OCI-LY1 (cell line): ENCODE data around the gene QKI.

Experiments
- EZH2 ChIP-seq: fragments of 200-600 bp; sonication (generic), shearing (Covaris generic); IDR thresholded peaks from 2 replicates; pipeline ENCODE4 v1.8.0; 2017; ENCODE audit warnings: borderline replicate concordance, mixed run types, mild to moderate bottlenecking, antibody characterized with exemption, low read length, moderate library complexity, mixed read lengths
- TF ChIP-seq, protein P1 (sequence below): fragments of 200-600 bp; sonication (generic), shearing (Covaris generic); IDR thresholded peaks from 2 replicates; pipeline ENCODE4 v1.5.1; 2017; ENCODE audit warnings: mild to moderate bottlenecking, antibody characterized with exemption, low read length, moderate library complexity, mixed read lengths

DNA sequence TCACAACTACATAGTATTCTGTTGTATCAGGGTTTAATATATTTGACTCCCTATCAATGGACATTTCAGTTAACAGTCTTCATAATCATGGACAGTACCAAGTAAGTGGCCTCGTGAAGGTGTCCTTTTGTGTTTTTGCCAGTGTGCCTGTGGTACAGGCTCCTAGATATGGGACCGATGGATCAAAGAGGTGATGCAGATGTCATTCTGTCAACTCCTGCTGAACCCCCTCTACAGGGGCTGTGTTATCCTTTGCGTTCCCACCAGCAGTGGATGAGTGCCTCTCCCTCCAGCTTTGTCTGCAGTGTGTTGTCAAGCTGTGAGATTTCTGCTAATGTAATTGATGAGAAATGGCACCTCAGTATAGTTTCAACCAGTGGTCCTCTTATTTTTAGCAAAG, 210.7 kb downstream of the QKI start:
- TF ChIP-seq, protein P1, sequence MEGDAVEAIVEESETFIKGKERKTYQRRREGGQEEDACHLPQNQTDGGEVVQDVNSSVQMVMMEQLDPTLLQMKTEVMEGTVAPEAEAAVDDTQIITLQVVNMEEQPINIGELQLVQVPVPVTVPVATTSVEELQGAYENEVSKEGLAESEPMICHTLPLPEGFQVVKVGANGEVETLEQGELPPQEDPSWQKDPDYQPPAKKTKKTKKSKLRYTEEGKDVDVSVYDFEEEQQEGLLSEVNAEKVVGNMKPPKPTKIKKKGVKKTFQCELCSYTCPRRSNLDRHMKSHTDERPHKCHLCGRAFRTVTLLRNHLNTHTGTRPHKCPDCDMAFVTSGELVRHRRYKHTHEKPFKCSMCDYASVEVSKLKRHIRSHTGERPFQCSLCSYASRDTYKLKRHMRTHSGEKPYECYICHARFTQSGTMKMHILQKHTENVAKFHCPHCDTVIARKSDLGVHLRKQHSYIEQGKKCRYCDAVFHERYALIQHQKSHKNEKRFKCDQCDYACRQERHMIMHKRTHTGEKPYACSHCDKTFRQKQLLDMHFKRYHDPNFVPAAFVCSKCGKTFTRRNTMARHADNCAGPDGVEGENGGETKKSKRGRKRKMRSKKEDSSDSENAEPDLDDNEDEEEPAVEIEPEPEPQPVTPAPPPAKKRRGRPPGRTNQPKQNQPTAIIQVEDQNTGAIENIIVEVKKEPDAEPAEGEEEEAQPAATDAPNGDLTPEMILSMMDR, result no peak
- no peak for TF ChIP-seq EZH2
